Progenitor cell of endocrine pancreas (in vitro differentiated cells): Measurements from ENCODE around the gene MORC3. TPM values are rescaled to one million over a fixed set of nuclear protein-coding genes. Genes with fewer than 3 reads are reported as not detected.

ENCODE experiments used
- DNase-seq: peaks from one replicate; pipeline ENCODE4 v3.0.0; 2021; ENCODE audit warnings: low spot score; ENCODE audit not compliant: unreplicated experiment
- H3K27ac Mint-ChIP-seq: 2 replicates; pipeline ENCODE4 v1.8.0; 2021; ENCODE audit warnings: mild to moderate bottlenecking, moderate library complexity, mixed read lengths
- H3K27me3 Mint-ChIP-seq: 2 replicates; pipeline ENCODE4 v1.8.0; 2021; ENCODE audit warnings: mixed read lengths
- H3K36me3 Mint-ChIP-seq: 2 replicates; pipeline ENCODE4 v1.8.0; 2022; ENCODE audit warnings: mixed read lengths; ENCODE audit not compliant: insufficient read depth
- H3K4me1 Mint-ChIP-seq: 2 replicates; pipeline ENCODE4 v1.8.0; 2021; ENCODE audit warnings: low read depth, mixed read lengths
- H3K4me3 Mint-ChIP-seq: 2 replicates; pipeline ENCODE4 v1.8.0; 2021; ENCODE audit warnings: low read depth, mild to moderate bottlenecking, moderate library complexity, mixed read lengths
- H3K9me3 Mint-ChIP-seq: 2 replicates; pipeline ENCODE4 v1.8.0; 2021; ENCODE audit warnings: low read depth, mixed read lengths
- total RNA-seq: library from RNA; stranded (reverse); gene quantifications from 2 replicates; pipeline ENCODE4 v1.2.1, GENCODE V29; 2021
- TF ChIP-seq, protein P1 (sequence below): fragments of 200-600 bp; sonication (generic); IDR thresholded peaks from one replicate; pipeline ENCODE4 v1.5.0; 2021; ENCODE audit warnings: antibody characterized with exemption, mild to moderate bottlenecking; ENCODE audit not compliant: unreplicated experiment

MORC3 gene
- total RNA-seq, 1 donor from 2014 or later: 33.7 TPM

DNA sequence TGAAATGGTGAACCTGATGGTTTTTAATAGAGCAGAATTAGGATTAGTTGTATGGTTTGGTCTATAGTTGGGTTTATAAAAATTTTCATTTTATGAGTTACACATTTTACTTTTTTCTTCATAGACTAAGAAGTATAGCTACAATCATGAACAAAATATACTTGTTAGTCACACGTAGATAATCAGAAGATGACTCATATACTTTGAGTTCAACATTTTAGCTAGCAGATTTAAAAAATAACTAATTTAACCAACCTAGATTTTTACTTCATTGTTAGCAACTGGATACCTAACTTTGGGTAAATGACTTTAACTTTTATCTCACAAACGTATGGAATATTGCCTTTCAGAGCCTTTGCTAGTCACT is 27.9 kb downstream of the MORC3 start:
- Mint-ChIP-seq H3K4me3 (no peak overlapping the region), H3K4me1 (no peaks in the 10 kb centered on the region), H3K36me3 (peaks cover 26% of the 10 kb centered on the region), H3K27ac (no peak overlapping the region), H3K27me3 (no peaks in the 10 kb centered on the region), H3K9me3 (no peaks in the 10 kb centered on the region)
- TF ChIP-seq, protein P1, sequence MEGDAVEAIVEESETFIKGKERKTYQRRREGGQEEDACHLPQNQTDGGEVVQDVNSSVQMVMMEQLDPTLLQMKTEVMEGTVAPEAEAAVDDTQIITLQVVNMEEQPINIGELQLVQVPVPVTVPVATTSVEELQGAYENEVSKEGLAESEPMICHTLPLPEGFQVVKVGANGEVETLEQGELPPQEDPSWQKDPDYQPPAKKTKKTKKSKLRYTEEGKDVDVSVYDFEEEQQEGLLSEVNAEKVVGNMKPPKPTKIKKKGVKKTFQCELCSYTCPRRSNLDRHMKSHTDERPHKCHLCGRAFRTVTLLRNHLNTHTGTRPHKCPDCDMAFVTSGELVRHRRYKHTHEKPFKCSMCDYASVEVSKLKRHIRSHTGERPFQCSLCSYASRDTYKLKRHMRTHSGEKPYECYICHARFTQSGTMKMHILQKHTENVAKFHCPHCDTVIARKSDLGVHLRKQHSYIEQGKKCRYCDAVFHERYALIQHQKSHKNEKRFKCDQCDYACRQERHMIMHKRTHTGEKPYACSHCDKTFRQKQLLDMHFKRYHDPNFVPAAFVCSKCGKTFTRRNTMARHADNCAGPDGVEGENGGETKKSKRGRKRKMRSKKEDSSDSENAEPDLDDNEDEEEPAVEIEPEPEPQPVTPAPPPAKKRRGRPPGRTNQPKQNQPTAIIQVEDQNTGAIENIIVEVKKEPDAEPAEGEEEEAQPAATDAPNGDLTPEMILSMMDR: no peak
- no peak for DNase-seq

DNA sequence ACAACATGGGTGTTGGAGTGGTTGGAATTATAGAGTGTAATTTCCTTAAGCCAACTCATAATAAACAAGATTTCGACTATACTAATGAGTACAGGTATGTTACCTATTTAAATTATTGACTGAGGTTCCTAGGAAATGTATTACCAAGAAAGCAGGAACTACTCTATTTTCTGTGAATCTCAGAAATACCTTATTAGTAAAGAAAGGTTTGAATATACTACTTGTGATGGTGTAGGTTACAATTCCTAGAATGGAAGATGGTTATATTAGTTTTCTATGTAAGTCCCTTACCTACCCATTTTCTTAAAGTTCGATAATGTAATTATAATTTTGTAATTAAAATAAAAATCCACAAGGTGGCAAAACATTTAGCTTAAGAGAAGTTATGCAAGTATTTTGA is 29.3 kb downstream of the MORC3 start:
- no peaks in the 10 kb centered on the region for H3K4me1 Mint-ChIP-seq
- H3K9me3 Mint-ChIP-seq: no peaks in the 10 kb centered on the region
- H3K4me3 Mint-ChIP-seq: no peak overlapping the region
- H3K27me3 Mint-ChIP-seq: no peaks in the 10 kb centered on the region
- H3K36me3 Mint-ChIP-seq: peaks cover 28% of the 10 kb centered on the region
- TF ChIP-seq, protein P1: no peak
- no peak for DNase-seq
- H3K27ac Mint-ChIP-seq: no peak overlapping the region

DNA sequence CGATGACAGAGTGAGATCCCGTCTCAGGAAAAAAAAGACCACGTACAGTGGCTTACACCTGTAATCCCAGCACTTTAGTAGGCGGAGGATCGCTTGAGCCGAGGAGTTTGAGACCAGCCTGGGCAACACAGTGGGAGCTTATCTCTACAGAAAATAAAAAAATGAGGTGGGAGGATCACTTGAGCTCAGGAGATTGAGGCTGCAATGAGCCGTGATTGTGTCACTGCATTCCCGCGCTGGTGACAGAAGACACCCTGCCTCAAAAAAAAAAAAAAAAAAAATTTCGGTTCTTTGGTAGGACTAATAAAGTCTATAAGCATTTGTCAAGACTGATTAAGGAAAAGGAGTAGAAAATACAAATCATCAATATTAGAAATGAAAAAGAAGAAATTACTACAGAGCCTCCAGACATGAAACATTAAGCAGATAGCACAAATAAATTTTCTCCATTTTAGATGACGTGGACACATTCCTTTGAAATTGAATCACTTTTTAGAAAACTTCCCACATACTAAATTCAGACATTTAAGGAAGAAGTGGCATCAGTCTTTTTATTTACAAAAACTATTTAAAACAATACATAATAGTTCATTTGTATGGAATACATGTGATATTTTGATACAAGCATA is 30.4 kb downstream of the MORC3 start:
- no peak overlapping the region for H3K4me3 Mint-ChIP-seq
- H3K4me1 Mint-ChIP-seq: no peaks in the 10 kb centered on the region
- H3K36me3 Mint-ChIP-seq: peaks cover 28% of the 10 kb centered on the region
- no peaks in the 10 kb centered on the region for H3K9me3 Mint-ChIP-seq
- H3K27ac Mint-ChIP-seq: peak overlapping the region; percentile 62
- TF ChIP-seq, protein P1: no peak
- H3K27me3 Mint-ChIP-seq: no peaks in the 10 kb centered on the region
- DNase-seq: no peak

DNA sequence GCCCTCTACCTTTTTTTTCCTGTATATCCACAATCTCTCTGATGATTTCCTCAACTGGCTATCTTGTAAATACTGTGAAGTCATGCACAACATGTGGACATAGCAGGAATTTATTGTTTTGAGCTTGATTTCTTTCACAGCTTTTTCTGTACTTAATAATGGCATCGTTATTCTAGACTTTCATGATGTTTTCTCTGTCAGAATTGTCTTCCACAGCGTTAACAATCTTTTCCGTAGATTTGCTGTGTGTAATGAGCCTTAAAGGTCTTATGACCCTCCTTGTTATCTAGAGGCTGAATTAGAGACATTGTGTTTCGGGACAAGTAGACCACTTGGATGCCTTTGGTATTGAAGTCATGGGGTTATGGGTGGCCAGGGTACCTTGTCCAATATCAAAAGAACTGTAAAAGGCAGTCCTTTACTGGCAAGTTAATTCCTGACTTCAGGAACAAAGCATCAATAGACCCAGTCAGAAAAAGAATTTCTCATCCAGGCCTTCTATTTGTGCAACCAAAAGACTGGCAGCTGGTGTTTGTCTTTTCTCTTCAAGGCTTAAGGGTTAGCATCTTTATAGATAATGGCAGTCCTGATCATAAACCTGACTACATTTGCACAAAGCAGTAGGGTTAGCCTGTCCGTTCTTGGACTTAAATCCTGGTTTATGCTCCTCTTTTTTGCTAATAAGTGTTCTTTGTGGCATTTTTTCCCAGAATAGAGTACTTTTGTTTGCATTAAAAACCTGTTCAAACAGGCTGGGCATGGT is 35.1 kb downstream of the MORC3 start:
- no peak for DNase-seq
- TF ChIP-seq, protein P1: no peak
- no peaks in the 10 kb centered on the region for H3K27me3 Mint-ChIP-seq
- no peak overlapping the region for H3K4me3 Mint-ChIP-seq
- no peaks in the 10 kb centered on the region for H3K4me1 Mint-ChIP-seq
- peaks cover 29% of the 10 kb centered on the region for H3K36me3 Mint-ChIP-seq
- H3K9me3 Mint-ChIP-seq: no peaks in the 10 kb centered on the region
- no peak overlapping the region for H3K27ac Mint-ChIP-seq

DNA sequence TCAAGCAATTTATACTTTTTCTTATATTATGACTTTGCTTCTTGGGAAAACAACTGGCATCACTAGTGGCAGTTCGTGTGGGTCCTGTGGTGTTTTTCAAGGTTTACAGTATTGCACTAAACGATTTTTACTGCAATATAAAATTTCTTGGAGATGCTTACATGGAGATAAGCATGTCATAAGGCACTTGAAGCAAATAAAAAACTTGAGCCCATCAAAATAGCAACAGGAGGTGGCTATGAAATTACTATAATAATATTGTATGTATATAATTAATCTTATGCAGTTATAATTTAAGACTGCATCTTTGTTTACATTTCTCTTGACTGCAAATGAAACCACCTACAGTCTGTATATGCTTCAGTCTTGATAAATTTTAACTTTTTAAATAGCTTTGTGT is 35.9 kb downstream of the MORC3 start:
- DNase-seq: no peak
- Mint-ChIP-seq H3K4me1 (no peaks in the 10 kb centered on the region), H3K4me3 (no peak overlapping the region), H3K9me3 (no peaks in the 10 kb centered on the region), H3K27ac (no peak overlapping the region), H3K27me3 (no peaks in the 10 kb centered on the region), H3K36me3 (peaks cover 33% of the 10 kb centered on the region)
- TF ChIP-seq, protein P1: no peak
